AG04449 (cell line): Measurements from ENCODE around the gene LDLRAD4.
"Not testable (repeated sequence)": the region's sequence is repeated elsewhere in the genome, so short reads cannot be mapped to it uniquely, and the experiment has no call there.

Experiments
- CTCF ChIA-PET: fragments of 350-600 bp; formaldehyde crosslinking; extraction: SDS; loops from one replicate; lab custom pipeline; 2021; ENCODE audit warnings: antibody characterized with exemption; lab: Yijun Ruan, JAX
- POLR2A ChIA-PET: fragments of 400-600, 350-600 bp; formaldehyde crosslinking; extraction: SDS; loops from one replicate; lab custom pipeline; 2020; ENCODE audit warnings: antibody characterized with exemption, inconsistent platforms; lab: Yijun Ruan, JAX
- DNase-seq: peaks from one replicate; pipeline ENCODE4 v3.0.0-alpha.2; 2010; ENCODE audit warnings: low read depth, low spot score
- H3K4me3 ChIP-seq: 2 replicates; pipeline ENCODE4 v1.5.1; 2011; ENCODE audit warnings: low read depth, mild to moderate bottlenecking, control low read depth, low read length
- CTCF ChIP-seq: IDR thresholded peaks from one replicate; pipeline ENCODE4 v1.5.1; 2011; ENCODE audit warnings: mild to moderate bottlenecking, moderate library complexity, low read length, control low read depth, inconsistent platforms; ENCODE audit not compliant: insufficient read depth; ENCODE audit errors: missing control alignments

LDLRAD4 gene

DNA sequence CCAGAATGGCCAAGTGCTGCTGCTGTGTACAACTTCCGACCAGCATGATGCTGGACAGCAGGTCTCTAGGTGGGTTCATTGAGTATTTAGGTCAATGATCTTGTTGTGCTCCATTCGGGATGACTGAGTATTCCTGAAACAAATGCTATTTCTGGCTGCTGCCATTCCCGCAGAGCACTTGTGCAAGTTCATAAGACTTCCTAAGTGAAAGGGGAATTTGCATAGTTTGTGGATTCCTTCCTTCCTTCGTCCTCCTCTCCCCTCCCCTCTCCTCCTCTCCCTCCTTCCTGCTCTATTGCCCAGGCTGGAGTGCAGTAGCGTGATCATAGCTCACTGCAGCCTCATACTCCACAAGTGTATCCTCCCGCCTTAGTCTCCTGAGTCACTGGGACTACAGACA lies 40.4 kb downstream of the LDLRAD4 start:
- DNase-seq, result no peak
- no peak for TF ChIP-seq CTCF
- ChIA-PET CTCF (no interaction called here), POLR2A (no interaction called here)
- H3K4me3 ChIP-seq, result no peak overlapping the region

GRCh38 chr18:13259701-13260100 lies 41.1 kb downstream of the LDLRAD4 start:
- CTCF ChIA-PET, result no interaction called here
- H3K4me3 ChIP-seq, result no peak overlapping the region
- no peak for DNase-seq

GRCh38 chr18:13260197-13260934 lies 41.8 kb downstream of the LDLRAD4 start:
- ChIA-PET POLR2A (no interaction called here), CTCF (no interaction called here)
- H3K4me3 ChIP-seq, result no peak overlapping the region
- no peak for DNase-seq
- TF ChIP-seq CTCF, result no peak

More at GRCh38 chr18:13259701-13260100, 41.1 kb downstream of the LDLRAD4 start:
- POLR2A ChIA-PET, result no interaction called here
- TF ChIP-seq CTCF, result no peak

GRCh38 chr18:13260935-13261640 lies 42.5 kb downstream of the LDLRAD4 start:
- H3K4me3 ChIP-seq, result no peak overlapping the region
- DNase-seq, result no peak
- ChIA-PET POLR2A (no interaction called here), CTCF (no interaction called here)
- no peak for TF ChIP-seq CTCF

DNA sequence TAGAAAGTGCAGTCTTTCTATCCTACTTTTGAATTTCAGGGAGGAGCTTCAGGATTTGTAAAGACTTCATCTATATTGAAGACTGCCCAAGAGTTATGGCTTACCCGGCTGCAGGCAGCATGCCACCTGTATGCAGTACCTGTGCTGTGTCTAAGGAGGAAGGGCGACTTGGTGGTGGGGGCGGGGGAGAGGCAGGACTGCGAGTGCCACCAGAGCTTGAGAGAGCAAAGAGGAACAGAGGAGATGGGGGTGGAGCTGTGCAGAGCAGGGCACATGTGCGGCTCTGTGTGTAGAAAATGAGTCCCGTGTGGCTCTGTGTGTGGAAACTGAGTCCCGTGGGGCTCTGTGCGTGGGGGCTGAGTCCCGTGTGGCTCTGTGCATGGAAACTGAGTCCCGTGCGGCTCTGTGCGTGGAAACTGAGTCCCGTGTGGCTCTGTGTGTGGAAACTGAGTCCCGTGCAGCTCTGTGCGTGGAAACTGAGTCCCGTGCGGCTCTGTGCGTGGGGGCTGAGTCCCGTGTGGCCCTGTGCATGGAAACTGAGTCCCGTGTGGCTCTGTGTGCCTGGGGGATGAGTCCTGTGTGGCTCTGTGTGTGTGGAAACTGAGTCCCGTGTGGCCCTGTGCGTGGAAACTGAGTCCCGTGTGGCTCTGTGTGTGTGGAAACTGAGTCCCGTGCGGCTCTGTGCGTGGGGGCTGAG lies 43.2 kb downstream of the LDLRAD4 start:
- ChIA-PET CTCF (no interaction called here), POLR2A (no interaction called here)
- no peak overlapping the region for H3K4me3 ChIP-seq
- TF ChIP-seq CTCF, result no peak
- DNase-seq, result no peak

- H3K4me3 ChIP-seq, POLR2A ChIA-PET, DNase-seq, CTCF ChIA-PET: not testable (repeated sequence)
These were observed 43.8 kb downstream of the LDLRAD4 start for GRCh38 chr18:13262358-13262680.
